Activated T-cell treated with anti-CD3 and anti-CD28 coated beads, Interleukin-2, amount 50 U/mL, for 48 hours (primary cell): Measurements from ENCODE around the gene HNF1B.

Experiments used
- DNase-seq, 2 experiments: peaks; one replicate each; pipeline ENCODE4 v3.0.0-alpha.2; 2020

The HNF1B gene

DNA sequence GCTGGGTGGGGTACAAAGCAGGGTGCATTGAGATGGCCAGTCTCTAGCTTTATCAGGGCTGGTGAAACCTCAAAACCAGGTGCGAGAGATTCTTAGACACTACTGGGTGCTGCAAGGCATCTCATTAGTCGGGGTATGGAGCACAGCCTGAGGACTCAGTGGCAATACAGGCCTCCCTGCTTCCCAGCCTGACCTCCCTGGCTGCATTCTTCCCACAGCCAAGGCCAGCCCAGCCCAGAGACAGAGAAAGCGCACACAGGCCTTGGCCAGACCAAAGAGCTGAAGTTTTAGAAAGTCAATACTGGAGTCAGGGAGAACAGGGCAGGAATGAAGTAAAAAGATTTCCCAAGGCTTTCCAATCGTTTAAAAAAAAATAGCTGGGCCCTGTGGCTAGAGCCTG lies 12.5 kb downstream of the HNF1B start:
- DNase-seq: no peak

DNA sequence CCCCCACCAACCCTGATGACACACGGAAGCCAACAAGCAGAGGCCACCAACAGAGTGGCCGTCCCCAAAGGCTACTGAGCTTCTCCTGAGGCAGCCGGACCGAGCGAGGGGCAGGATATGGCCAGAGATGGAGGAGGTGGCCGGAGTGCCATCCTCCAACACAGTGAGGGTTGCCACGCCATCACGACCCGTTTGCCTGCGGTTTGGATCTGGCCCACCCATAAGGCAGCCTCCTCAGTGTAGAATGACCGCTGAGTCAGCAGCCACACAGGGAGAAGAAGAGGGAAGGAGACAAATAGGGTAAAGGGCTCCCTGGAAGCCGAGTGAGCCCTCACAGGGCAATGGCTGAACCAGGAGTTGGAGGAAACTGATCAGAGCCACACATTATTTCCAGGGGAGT lies 13.8 kb downstream of the HNF1B start:
- DNase-seq: no peak

- no peak for DNase-seq
Observed at GRCh38 chr17:37729905-37730304, 15.0 kb downstream of the HNF1B start.

DNA sequence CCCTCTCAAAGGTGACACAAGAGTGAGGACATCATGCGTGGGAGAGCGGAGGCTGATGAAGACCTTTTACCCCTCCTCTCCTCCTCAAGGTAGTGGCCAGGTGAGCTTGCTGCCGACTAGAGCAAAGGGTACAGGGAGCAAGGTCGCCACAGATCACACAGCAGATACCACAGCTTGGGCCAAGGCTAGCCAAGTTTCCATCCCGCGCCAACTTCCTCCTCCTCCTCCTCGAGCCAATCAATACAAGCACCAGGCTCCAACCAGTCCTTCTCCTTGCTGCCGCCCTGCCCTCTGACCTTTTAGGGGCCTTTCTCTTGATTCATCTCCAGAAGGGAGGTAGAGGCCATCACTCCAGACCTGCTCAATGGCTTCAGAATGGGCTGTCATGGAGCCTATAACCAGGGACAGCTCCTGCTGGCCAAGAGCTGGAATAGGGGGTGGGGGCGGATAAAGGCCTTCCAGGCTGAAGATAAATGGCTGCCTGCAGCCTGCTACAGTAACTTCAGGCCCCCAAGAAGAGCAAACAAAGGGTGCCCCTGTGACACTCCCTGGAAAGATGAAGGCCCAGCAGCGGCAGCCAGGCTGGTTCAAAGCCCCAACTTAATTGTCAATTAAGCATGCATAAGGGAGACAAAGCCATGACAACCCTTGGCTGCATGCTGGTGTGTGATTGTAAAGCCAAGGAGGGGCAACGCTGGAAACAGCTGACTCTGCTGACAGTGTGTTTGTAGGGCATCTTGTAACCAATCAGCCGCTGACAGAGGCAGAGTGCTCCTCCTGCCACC lies 17.8 kb downstream of the HNF1B start:
- no peak for DNase-seq

- DNase-seq: no peak
Observed at GRCh38 chr17:37726248-37726647, 18.6 kb downstream of the HNF1B start.

DNA sequence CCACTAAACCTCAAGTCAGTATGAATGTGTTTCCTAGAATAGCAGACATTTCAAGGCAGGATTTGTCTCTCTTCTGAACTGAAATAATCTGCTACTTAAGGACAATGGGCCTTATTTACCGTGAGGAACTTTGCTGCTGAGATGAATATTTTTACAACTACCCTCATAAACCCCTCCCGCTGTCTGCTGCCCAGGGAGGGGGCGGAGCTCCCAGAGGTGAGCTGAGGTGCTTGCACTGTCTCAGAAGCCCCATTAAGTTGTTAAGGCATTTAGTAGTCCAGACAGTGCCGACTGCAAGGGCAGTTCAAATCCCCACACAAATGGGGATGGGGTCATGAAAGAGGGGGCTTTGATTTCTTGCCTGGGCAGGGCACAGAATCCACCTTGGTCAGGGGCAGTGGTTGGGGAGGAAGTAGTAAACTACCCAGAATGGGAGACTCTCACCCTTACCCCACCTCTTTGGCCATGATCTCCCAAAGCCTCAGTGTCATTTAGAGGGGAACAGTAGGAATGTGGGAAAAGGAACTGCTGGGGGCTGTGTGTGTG lies 19.2 kb downstream of the HNF1B start:
- no peak for DNase-seq

DNA sequence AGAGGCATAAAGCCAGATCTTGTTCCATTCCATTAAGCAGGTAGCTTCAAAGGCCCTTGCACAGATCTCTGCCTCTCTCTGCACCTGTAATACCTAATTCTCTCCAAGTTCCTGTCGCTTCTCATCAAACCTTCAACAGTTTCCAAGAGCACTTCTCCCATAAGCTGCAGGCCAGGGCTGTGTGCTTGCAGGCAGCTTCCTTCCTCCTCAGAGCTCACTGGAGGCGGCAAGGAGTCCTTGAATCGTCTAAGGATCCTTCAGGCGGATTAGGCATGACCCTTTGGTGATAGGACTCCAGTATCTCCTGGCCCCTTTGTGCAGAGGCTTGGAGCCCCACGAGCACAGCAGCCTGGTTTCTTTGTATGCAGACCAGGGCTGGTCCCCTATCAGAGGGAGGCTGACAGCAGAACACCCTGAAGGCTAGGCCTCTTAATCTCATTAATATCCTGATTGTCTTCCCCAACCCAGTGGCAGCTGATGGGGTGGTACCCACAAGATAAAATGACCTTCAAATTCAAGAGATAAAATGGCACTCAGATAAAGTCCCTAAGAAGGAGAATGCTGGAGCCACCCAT lies 19.8 kb downstream of the HNF1B start:
- DNase-seq: no peak

DNA sequence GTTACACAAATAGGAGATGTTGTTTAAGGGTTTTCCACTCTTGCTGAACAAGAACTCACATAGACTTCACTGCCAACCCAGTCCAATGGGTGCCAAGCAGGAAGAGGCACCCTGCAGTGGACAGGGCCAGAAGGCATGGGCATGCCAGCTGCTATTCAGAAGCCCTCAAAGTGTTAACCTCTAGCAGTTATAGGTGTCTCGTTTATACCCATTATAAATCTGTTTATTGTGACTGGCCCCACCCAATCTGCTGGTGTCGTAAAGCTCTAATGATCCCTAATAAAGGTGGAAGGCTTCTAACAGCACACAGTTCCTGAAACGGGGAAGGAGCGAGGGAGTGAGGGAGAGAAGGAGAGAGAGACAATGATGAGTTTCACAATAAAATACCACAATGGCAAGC lies 23.9 kb downstream of the HNF1B start:
- no peak for DNase-seq

DNA sequence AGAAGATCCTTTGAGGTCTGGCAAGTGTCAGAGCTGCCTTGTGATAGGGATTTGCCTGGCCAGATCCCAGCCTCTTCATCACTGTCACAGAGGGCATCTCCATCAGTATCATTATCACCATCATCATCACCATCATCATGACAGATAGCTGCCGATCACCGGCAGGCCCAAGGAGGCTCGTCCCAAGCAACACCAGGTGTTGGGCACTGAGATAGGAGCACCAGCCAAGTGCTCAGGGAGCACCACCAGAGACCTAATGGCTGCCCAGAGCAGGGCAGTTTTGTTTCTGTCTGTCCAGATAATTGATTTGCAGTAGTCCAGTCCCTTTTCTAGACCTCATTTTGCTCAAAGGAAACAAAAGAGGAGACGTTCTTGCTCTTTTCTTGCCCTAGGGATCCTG lies 25.0 kb downstream of the HNF1B start:
- no peak for DNase-seq

- no peak for DNase-seq
Observed at GRCh38 chr17:37718324-37719048, 26.4 kb downstream of the HNF1B start.

- no peak for DNase-seq
Observed at GRCh38 chr17:37717627-37718323, 27.1 kb downstream of the HNF1B start.

GRCh38 chr17:37714897-37715296 lies 30.0 kb downstream of the HNF1B start:
- no peak for DNase-seq

- no peak for DNase-seq
Observed at GRCh38 chr17:37713624-37714023, 31.2 kb downstream of the HNF1B start.

- DNase-seq: no peak
Observed at GRCh38 chr17:37713028-37713431, 31.8 kb downstream of the HNF1B start.

DNA sequence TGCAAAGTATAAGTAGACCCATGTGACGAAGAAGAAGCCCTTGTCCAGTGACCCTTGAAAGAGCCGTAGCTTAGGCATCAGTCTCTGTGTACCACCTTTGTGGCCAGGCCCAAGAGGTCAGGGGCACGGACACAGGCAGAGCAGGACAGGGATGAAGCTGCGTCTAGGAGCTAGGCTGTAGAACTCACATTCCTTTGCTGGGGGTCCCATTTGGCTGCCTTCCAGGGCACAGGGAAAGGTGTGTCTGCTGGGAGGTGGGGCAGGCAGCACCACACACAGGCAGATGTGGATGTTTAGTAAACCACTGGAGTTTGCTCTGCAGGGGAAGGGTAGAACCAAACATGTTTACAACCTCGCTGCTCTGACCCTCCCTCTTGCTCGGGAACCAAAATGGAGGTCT lies 33.7 kb downstream of the HNF1B start:
- no peak for DNase-seq

DNA sequence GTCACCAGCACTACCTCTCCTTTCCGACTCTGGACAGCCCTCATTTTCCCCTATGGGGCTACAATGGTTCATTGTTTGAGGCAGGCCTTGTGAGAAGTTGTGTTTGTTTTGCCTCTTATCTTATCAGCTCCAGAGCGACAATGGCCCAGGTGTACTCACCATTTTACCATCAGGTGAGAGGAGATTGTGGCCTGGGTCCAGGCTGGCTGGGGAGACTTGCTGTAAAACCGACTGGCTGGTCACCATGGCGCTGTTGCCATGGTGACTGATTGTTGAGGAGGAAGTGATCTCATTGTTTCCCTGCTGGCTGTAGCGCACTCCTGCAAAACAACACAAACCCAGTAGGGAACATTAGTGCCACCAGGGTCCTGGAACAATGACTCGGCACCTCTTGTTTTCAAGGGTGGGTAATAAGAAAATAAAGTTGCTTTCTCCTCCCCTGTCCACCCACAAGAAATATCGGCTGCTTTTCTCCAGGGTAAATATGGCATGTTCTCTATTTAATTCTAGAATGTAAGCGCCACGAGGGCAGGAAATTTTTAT lies 34.4 kb downstream of the HNF1B start:
- no peak for DNase-seq

GRCh38 chr17:37708616-37709212 lies 36.1 kb downstream of the HNF1B start:
- peak in 1 of 2 experiments; percentile 25 for DNase-seq

DNA sequence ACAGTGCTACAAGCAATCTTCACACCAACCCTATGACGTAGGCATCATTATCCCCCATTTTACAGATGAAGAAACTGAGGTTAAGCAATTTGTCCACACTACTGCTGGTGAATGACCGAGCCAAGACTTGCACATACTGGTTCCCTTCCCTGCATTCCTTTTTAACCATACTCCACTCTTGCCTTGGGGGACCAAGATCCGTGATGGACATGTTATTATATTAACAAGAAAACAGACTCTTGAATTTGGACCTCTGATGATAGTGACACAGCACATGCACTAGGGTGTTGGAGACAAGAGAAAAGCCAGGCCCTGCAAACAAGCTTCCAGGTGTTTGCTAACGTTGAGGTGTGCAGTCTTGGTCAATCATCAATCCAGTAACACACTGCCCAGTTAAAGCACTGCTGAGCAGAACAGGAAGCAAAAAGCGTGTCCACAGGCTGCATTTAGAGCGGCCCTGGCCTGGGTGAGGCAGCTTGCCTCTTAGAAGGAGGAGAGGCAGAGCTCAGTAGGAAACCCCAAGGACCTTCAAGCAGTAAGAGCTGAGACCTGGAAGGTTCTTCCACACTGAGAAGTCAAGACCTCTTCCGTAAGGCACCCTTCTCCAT lies 36.7 kb downstream of the HNF1B start:
- no peak for DNase-seq

DNA sequence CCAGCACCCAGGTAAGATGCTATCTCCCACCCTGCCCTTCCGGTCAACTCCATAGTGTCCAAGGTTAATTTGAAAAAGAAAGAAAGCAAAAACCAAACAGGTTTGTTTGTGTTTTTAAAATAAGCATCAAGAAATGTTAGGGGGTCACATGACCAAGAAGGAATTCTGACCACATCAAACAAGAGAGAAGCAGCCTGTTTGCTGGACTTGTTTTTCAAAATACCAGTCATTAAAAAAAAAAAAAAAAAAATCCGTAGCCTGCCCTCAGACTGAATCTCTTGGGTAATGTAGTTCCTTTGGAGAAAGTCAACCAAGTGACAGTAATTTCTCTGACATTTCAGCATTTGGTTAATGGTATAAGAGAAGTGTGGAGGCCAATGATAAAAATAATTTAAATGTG lies 38.4 kb downstream of the HNF1B start:
- no peak for DNase-seq

- no peak for DNase-seq
Observed at GRCh38 chr17:37702598-37702997, 42.3 kb downstream of the HNF1B start.

GRCh38 chr17:37701496-37701898 lies 43.4 kb downstream of the HNF1B start:
- DNase-seq: peak; percentile 66 to 68

- DNase-seq: no peak
Observed at GRCh38 chr17:37700881-37701280, 44.0 kb downstream of the HNF1B start.
